ENCODE data around the gene TMX4. TPM values are rescaled to one million over a fixed set of nuclear protein-coding genes. Genes with fewer than 3 reads are reported as not detected.
"Not testable (repeated sequence)": the region's sequence is repeated elsewhere in the genome, so short reads cannot be mapped to it uniquely, and the experiment has no call there.

The TMX4 gene
- total RNA-seq, 1 donor from 2014 or later, result 16.0 TPM

GRCh38 chr20:7966176-7966575, 53.4 kb downstream of the TMX4 start:
- no peak for DNase-seq

GRCh38 chr20:7959484-7959883, 60.1 kb downstream of the TMX4 start:
- DNase-seq, result no peak

GRCh38 chr20:7956561-7956960, 63.0 kb downstream of the TMX4 start:
- not testable (repeated sequence) for DNase-seq

GRCh38 chr20:7950387-7950786, 69.2 kb downstream of the TMX4 start:
- DNase-seq, result no peak

GRCh38 chr20:7943891-7944290, 75.7 kb downstream of the TMX4 start:
- no peak for DNase-seq

GRCh38 chr20:7940341-7940740, 79.2 kb downstream of the TMX4 start, which contains the start of gene HAO1:
HAO1 (minus strand) TSS chr20:7940458; CDS start chr20:7940422, 36 bp downstream.
- DNase-seq, result no peak

GRCh38 chr20:7939663-7940062, 79.9 kb downstream of the TMX4 start:
- no peak for DNase-seq

GRCh38 chr20:7938058-7938457, 81.5 kb downstream of the TMX4 start:
- no peak for DNase-seq

- no peak for DNase-seq
Observed at GRCh38 chr20:7937328-7937727, 82.2 kb downstream of the TMX4 start.

GRCh38 chr20:7935027-7935551, 84.5 kb downstream of the TMX4 start:
- no peak for DNase-seq

- DNase-seq, result no peak
Observed at GRCh38 chr20:7933346-7933745, 86.2 kb downstream of the TMX4 start.

GRCh38 chr20:7930343-7930742, 89.2 kb downstream of the TMX4 start:
- no peak for DNase-seq

Other genes with a start within 250 kb of the TMX4 start
- gene HAO1, start 79.3 kb downstream of the TMX4 start, total RNA-seq, result not detected in 2 replicates
- gene PLCB1, start 112.5 kb upstream of the TMX4 start, total RNA-seq, result 18.0 and 19.6 TPM in 2 replicates